GM18519 (cell line): ENCODE data around the gene ANKRD1.
"Not testable (repeated sequence)": the region's sequence is repeated elsewhere in the genome, so short reads cannot be mapped to it uniquely, and the experiment has no call there.

Source experiments
- ATAC-seq: cut with Tn5 transposase; IDR thresholded peaks from one replicate; pipeline ENCODE4 v1.9.1; 2021; ENCODE audit warnings: mild to moderate bottlenecking, moderate library complexity; ENCODE audit not compliant: unreplicated experiment, low FRiP score

Gene ANKRD1

DNA sequence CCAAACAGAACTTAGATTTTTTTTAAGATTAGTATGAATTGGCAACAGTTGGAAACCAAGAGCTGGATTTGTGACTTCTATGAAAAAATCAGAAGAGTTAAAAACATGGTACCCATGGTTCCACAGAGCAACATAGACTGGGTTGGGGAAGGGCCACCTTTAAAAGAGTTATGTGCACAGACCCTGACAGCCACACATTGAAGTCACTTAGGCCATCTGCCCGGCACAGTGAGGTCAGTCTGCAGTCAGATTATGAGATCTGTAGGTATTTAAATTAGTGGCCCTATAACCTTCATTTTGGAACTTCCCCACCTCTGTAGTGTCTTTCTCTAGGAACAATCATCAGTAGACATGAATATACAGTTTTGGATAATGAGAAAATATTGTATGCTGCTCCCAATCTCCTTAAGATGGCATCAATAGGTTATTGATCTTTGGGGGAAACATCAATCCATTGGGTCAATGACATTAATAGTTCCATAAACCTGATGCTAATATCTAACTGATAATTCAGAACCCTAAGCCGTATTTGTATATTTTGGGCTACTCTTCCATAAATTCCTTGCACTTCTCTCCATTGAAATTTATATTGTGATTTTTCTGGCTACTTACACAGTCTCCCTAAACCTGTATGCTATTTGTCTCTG, 7.0 kb downstream of the ANKRD1 start:
- ATAC-seq: no peak

DNA sequence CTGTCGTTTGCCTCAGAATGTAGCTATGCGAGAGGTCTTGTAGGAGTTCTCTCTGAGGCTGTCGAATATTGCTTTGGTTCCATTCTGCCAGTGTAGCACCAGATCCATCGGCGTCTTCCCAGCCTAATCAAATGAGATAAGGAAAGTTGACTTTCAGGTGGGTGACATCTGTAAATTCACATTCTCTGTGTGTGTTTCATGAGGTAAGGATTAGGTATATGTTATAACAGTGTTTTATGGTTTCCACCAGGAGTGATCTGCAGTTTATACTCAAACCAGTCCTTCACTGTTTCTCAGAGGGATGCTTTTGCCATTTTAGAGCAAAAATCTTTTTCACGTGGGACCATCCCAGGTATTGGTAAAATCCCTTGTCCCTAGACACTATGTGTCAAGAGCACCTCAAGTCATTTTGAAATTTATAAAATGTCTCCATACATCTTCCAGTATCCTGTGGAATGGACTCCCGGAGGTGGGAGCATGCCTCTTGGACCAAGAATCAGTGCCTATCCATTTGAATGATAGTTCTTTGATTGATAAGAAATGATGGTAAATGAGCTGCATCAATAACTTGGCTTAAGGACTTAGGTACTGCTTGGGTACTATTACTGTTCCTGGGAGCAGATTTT, 7.9 kb downstream of the ANKRD1 start:
- no peak for ATAC-seq

DNA sequence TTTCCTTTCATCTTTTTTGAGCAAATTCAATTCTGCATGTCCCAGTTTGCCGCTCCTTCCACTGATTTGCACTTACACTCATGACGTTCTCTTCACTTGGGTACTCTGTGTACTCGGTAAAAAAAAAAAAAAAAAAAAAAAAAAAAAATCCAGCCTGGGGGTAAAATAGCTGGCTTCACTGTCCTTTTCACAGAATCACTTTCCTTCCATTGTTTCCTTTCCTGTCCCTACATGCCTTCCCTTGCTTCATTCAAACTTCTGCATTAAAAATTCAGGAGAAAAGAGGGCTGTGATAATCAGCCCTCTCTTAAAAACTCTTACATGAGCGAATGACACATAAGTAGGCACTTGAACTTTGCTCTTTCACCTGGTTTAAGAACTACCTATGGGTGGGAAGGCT, 8.7 kb downstream of the ANKRD1 start:
- ATAC-seq: no peak

DNA sequence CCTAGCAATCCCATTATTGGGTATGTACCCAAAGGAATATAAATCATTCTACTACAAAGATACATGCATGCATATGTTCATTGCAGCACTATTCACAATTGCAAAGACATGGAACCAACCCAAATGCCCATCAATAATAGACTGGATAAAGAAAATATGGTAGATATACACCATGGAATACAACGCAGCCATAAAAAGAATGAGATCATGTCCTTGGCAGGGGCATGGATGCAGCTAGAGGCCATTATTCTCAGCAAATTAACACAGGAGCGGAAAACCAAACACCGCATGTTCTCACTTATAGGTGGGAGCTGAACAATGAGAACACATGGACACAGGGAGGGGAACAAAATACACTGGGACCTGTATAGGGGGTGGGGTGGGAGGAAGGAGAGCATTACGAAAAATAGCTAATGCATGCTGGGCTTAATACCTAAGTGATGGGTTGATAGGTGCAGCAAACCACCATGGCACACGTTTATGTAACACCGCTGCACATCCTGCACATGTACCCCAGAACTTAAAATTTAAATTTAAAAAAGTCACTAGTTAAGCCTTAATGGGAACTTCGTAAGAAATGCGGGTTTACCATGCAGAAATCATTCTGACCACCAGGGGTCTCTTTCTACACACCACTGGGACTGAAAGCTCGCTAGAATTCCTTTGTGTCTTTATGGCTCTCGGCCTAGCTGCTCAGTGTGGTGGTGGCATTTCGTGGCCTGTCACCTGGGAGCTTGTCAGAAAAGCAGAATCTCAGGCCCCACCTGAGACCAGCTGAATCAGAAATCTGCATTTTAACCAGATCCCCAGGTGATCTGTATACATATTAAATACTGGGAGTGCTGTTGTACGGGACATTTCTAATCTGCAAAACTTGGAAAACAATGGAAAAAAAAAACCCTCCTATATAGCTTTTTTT, 9.5 kb downstream of the ANKRD1 start:
- ATAC-seq: peak; percentile 64

DNA sequence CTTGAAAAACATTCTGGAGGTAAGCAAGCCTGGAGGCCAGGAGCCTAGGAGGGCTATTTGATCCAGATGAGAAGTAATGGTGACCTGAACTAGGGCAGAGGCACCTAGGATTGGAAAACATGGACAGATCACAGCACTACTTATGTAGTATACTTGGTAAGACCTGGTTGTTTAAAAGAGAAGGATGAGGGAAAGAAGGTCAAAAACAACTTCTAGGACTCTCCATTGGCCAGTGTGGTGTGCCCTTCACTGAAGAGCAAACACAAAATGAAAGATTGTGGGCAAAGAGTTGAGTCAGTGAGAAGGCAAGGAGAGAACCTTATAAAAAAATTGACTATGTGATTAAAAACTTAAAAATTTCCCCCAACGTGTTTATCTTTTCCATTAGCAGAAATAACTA, 14.3 kb downstream of the ANKRD1 start:
- no peak for ATAC-seq

DNA sequence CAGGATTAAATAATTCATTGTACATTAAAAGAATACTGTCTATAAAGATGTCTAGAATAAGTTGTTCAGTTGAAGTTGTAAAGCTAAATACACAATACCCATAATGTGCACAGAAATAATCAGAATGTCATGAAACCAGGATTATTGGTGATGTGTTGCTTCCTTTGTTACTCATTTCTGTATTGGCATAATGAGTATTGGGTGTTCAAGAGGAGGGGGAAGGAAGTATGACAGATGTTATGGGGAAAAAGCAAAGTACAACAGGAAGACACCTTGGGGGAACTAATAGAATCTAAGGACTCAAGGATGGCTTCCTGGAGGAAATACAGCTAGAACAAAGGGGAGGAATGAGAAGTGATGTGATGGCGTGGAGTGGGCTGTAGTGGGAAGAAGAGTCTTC, 15.0 kb downstream of the ANKRD1 start:
- no peak for ATAC-seq

DNA sequence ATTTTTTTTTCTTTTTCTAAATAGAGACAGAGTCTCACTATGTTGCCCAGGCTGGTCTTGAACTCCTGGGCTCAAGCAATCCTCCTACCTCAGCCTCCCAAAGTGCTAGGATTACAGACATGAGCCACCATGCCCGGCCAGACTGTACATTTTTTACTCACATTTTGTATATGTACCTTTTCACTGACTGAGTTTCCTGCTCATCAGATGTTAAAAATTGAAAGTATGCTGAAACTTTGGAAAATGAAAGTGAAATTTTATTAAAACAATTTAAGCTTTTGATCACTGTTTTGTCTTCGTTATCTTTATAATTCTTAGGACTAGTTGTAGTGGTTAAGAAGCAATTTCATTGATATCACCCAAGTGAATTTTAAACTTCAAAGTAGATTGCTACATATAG, 24.0 kb downstream of the ANKRD1 start:
- not testable (repeated sequence) for ATAC-seq

DNA sequence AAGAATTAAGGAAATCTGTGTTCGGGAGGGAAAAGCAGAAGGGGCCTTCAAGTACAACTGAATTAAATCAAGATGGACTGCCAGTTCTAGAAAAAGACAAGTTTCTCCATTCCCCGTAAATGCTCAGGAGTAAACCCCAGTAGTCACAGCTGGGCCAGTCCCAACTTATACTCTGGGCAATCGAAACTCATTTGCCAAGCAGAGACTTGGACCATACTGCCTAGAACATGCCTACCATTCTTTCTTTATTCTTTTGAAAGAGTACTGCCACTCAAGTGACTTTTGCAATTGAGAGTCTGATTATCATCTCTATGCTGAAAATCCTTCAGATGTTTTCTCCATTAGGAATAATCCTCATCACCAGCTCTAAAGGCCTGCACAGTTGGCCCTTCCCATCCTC, 27.7 kb downstream of the ANKRD1 start:
- no peak for ATAC-seq

DNA sequence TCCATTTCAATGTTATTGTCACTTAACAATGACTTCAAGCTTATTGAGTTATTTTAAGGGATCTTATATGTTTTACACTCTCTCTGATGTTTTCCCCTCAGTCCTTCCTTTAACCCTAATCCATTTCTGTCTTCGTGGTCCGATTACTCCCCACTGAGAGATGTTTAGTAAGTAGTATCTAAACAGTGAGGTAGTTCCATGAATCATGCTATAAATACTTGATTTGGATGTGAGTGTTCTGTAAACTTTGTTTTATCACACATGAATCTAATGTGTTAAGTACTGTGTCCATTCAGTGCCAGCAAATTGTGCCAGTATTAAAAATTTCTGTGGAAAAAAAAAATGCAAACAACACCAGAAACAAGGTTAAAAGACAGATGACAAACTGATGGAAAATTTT, 30.5 kb downstream of the ANKRD1 start:
- no peak for ATAC-seq

DNA sequence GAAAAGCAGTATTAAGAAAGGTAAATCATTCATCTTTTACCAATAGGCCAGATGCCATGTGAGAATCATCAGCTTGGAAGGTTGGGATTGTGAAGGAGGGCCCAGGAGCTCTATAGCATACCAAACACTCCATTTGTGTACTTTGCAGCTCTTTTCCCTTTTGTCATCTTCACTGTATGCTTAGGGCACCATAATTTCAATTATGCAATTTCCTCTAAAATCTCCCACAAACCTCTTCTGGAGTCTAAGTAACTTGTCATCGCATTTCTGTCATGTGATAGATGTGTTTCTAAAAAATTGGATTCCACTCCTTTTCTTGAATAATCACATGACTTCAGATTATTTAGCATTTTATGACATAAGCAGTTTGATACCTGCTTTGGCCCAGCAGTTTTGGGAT, 31.3 kb downstream of the ANKRD1 start:
- no peak for ATAC-seq

DNA sequence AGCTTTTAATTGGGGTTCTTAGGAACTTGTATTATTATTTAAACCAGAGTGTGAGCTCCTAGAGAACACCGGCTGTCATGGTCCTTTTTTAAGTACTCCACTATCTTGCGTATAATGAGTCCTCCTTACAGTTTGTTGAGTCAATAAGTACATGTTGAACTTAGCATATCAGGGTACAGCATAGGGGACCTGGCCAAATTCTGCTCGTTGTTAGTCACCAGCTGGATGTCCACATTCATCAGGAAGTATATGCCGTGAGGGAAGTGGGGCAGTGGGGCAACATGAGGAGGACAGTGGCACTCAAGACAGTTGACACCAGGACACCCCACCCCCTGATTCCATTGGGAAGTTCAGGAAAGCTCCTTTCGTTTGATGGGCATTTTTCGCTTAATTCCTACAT, 32.5 kb downstream of the ANKRD1 start:
- no peak for ATAC-seq

DNA sequence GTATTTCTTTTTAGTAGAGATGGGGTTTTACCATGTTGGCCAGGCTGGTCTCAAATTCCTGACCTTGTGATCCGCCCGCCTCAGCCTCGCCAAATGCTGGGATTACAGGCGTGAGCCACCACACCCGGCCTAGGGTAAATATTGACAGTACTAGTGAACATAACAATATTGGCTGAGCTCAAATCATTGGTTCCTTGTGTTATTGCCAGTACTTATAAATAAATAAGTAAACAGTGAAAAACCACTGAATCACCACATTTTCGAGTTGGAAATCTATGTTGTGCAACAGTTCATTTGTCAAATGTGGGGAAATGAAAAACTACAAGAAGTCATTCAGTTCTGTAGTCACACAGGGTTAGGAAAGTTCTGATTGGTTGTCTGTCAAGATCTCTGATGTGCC, 33.3 kb downstream of the ANKRD1 start:
- no peak for ATAC-seq

DNA sequence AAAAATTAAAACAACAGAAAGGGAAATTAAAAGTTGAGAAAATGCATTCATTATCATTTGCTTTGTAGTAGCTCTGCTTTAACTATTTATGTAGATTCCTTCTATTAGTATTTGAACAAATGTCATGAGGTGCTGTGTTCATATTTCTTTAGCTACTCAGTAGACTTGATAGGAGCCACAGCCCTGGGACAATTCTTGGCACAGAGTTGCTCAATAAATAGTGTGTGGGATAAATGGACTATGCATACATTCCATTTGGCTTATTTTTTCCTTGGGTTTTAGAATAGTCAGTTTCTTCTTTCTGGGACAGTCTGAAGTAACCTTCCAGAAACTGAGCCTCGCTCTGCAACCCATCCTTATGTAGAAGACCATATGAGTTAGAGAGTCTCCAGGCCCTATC, 35.7 kb downstream of the ANKRD1 start:
- no peak for ATAC-seq

DNA sequence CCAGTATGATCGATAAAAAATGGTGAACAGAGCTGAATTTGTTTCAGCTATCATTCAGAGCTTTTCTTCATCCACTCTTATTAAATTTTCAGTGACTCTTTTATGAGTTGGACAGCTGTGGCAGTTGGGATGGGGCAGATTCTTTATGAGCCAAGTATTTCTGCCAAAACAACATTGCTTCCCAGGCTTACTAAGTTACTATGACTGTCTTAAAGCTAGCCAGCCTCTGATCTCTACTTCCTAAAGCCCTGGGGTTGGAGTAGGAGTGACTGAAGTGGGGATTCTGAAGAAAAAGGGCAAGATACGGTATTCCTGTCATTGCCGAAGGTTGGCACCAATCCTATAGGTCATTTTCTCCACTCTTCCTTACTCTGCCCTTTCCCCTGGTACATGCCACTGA, 36.5 kb downstream of the ANKRD1 start:
- no peak for ATAC-seq

DNA sequence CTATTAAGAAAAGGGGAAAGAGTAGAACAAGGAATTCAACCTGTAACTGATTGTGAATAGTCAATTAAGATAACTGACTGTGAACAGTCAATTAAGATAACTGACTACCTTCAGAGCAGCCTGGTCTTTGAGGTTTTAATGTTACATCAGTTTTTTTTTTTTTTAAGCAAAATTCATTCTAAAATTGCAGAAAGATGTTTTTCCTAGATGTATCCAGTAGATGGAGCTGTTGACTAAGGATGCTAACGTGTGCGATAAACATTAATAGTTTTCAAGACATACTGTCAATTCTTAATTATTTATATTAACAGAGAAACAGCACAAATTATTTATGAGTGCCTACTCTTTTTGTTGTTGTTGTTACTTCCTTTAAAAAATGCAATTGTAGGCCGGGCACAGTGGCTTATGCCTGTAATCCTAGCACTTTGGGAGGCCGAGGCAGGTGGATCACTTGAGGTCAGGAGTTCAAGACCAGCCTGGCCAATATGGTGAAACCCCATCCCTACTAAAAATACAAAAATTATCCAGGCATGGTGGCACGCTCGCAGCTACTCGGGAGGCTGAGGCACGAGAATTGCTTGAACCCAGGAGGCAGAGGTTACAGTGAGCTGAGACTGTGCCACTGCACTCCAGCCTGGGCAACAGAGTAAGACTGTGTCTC, 40.7 kb downstream of the ANKRD1 start:
- ATAC-seq: not testable (repeated sequence)

DNA sequence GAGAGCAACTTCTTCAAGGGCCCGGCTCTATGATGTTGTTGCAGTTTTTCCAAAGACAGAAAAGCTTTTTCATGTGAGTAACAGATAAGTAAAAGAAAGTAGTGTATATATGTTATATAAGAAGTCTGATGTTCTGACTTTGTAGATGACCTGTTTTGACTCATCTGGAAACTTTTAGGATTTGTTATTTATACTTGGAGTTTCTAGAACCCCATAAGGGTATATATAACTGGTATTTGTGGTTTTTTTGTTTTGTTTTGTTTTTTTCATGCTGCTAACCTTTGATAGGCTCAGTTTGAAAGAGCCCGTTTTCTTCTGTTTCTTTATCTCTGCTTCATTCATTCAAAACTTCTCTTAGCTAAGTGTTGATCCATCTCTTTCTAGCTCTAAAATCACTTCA, 41.8 kb downstream of the ANKRD1 start:
- no peak for ATAC-seq

DNA sequence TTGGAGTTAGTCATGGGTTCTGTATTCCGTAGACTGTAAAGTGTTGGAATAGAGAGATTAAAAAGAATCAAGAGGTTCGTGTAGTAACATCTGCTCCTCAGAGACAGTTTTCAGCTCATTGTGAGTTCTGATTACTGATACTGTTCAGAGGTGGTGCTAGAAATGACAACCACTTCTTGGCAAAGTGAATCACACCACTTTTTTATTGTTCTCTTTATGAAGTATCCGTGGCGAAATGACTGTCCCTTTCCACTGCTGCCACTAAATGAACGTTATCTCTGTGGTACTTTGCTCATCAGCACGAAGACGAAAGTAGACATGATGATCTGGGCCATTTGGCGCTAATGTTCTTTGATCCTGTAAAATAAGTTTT, 48.3 kb downstream of the ANKRD1 start:
- no peak for ATAC-seq

DNA sequence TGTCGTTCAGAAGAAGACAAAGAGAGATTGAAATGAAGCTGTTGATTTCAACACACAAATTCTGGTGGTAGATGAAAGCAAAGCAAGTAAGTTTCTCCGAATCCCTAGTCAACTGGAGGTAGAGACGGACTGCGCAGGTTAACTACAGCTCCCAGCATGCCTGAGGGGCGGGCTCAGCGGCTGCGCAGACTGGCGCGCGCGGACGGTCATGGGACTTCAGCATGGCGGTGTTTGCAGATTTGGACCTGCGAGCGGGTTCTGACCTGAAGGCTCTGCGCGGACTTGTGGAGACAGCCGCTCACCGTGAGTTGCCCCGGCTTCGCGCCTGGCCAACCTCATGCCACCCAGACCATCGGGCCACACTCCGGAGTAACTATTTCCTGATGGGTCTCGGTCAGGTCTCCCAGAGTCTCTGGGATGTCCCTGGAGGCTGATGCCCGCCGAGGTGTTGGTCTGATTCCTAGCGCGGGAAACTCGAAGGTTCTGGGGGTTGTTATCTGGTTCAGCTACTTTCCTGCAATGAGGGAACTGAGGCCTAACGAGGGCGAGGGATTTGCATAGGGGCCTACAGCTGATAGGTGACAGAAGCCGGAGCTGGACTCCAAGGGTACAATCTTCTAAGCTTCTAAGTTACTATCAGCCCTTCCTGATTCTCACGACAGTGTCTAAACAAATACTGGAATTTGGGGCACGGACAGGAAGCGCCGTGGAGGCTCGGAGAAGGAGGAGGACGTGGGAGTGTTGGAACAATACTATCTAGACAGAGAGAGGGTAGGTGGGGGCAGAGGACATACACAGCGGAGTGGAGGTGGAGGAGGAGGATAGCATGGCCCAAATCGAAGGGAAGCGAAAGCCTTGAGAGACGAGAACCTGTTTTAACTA, 48.9 kb downstream of the ANKRD1 start, which contains the start of gene RPP30:
RPP30 (plus strand) TSS at position 209 of the 882 bp plus-strand sequence; CDS start at position 222, 13 bp downstream.
- ATAC-seq: peak; percentile 94

DNA sequence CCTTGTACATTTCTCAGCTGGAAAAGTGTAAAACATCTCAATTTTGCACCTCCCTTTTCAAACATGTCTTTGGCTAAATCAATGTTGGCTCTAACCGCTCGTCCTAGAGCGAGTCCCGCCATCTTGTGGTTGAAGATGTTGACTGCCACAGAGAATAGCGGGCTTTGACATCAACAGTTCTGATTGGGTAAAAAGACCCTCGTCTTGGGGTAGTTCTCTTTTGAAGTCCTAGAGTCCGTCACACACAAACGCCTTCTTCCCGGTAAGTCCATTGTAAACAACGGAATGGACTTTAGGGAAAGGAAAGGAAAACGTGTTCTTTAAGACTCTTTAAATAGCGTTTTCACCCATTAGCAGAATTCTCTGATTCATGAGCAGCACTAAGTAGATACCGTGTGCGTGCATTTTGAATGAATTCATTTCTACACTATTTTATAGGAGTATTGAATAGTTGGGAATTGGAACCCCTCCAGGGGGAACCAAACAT, 49.6 kb downstream of the ANKRD1 start:
- ATAC-seq: peak; percentile 39
